Measurements from ENCODE around the gene NFKB2. TPM values are rescaled to one million over a fixed set of nuclear protein-coding genes. Genes with fewer than 3 reads are reported as not detected.

NFKB2 gene
- total RNA-seq, 2 experiments from 2014 or later, result 241 to 242 TPM

DNA sequence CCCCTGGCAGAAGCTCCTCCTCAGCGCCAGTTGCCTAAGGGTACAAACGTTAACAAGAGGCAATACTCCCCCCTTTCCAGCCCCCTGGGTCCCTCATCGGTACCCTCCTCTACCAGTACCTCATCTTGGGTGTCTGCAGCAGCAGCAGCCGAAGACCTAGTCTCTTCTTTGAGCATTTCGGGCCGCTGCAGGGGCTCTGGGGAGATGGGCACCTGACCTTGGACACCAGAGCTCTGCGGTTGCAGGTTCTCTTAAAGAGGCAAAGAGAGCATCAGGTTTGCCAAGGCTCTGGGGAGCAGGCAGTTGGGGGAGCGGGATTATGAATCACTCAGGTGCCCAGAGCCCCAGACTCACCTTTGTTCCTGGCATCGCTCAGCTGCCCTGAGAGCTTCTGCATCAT is 28.6 kb downstream of the NFKB2 start:
- Mint-ChIP-seq H3K9me3 (no peaks in the 10 kb centered on the region), H3K36me3 (peaks cover 9% of the 10 kb centered on the region), H3K27me3 (peaks cover under 1% of the 10 kb centered on the region), H3K27ac (no peak overlapping the region), H3K4me1 (ENCODE audit: low read depth) (peaks cover 44% of the 10 kb centered on the region), H3K4me3 (no peak overlapping the region)
- no peak for DNase-seq
- ChIA-PET POLR2A (interaction anchor here (5.6 kb wide), 1 partner anchor 27 kb away, joined by 84 read pairs; the partner anchor contains the start of gene NFKB2), CTCF (interaction anchor here (0.6 to 6.0 kb wide), 11 partner anchors 7 to 252 kb away, joined by 3 to 125 read pairs (median 20); partner anchors contain the start of genes CUEDC2 and NFKB2)
- intact Hi-C loops (cut with micrococcal nuclease), result loop anchor here (5.0 kb wide), 2 partner anchors 53 to 272 kb away; partner anchors contain the start of gene NOLC1

DNA sequence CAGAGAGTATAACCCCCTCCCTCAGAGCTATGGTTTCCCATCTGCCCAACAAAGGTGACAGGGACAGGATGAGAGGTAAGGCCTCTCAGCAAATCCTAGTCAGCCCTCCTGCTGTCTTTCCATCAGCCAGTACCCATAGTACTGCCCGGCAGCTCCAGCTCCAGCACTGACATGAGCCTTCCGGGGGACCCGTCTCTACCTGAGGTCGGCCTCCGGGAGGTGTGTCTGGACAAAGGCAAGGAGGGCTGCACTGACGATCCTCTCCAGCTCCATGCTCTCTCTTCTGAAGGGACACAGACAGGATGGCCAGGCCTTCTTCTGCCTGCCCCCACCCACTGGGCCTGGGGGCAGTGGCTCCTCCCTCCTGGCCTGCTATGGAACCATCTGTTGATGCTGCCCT is 29.4 kb downstream of the NFKB2 start:
- no peak for DNase-seq
- CTCF ChIA-PET, result interaction anchor here (1.0 to 6.0 kb wide), 2 partner anchors 20 to 28 kb away, joined by 3 to 125 read pairs; partner anchors contain the start of gene NFKB2
- peaks cover 9% of the 10 kb centered on the region for H3K36me3 Mint-ChIP-seq
- no peak overlapping the region for H3K27ac Mint-ChIP-seq
- intact Hi-C loops (cut with micrococcal nuclease), result loop anchor here (5.0 kb wide), 2 partner anchors 52 to 273 kb away; partner anchors contain the start of gene NOLC1
- POLR2A ChIA-PET, result interaction anchor here (1.0 to 5.6 kb wide), 2 partner anchors 10 to 28 kb away, joined by 4 to 84 read pairs; partner anchors contain the start of gene NFKB2
- H3K9me3 Mint-ChIP-seq, result no peaks in the 10 kb centered on the region
- H3K4me3 Mint-ChIP-seq, result no peak overlapping the region
- H3K4me1 Mint-ChIP-seq (ENCODE audit: low read depth), result peaks cover 36% of the 10 kb centered on the region
- no peaks in the 10 kb centered on the region for H3K27me3 Mint-ChIP-seq

DNA sequence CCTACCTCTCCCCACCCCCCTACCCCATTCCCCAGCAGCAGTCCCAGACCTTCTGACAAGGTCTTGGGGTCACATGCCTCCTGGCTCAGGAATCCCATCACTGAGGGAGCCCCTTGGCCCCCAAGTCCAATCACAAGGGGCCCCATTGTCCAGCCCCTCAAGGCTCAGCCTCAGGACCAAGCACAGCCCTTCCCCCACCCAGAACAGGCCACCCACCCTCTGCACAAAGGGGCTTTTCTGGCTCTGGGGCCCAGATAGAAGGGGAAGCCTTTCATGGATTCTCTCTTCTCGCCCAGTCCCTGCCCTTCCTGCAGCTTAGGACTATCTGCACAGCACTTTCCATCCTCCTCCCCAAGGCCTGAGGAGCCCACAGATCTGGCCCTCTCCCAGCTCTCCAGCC is 29.9 kb downstream of the NFKB2 start:
- peaks cover 9% of the 10 kb centered on the region for H3K36me3 Mint-ChIP-seq
- peak overlapping the region; percentile 18 for H3K27ac Mint-ChIP-seq
- ChIA-PET CTCF (interaction anchor here (1.1 kb wide), 1 partner anchor 32 kb away, joined by 3 read pairs; no protein-coding TSS in a partner anchor), POLR2A (interaction anchor here (1.0 kb wide), 1 partner anchor 9 kb away, joined by 4 read pairs; no protein-coding TSS in a partner anchor)
- peaks cover 31% of the 10 kb centered on the region for H3K4me1 Mint-ChIP-seq (ENCODE audit: low read depth)
- no peaks in the 10 kb centered on the region for H3K9me3 Mint-ChIP-seq
- intact Hi-C loops (cut with micrococcal nuclease), result no loop called here
- no peak for DNase-seq
- H3K27me3 Mint-ChIP-seq, result no peaks in the 10 kb centered on the region
- no peak overlapping the region for H3K4me3 Mint-ChIP-seq

DNA sequence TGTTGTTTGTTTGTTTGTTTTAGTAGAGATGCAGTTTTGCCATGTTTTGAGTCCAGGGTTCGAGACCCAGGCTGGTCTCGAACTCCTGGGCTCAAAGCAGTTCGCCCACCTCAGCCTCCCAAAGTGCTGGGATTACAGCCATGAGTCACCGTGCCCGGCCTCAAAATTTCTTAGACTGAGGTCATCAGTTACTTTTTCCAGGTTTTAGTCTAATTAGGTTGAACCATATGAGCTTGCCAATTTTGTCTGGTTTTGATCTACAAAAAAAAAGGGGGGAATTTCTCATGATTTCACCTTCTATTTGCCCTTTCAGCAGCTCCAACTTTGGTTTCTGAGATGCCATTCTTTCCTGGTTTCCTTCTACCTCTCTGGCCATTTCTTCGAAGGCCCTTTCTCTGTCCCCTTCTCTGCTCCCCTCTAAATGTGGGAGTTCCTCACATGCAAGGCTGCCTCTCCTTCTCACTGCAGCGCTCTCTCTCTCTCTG is 31.3 kb downstream of the NFKB2 start:
- POLR2A ChIA-PET, result no interaction called here
- H3K27ac Mint-ChIP-seq, result no peak overlapping the region
- CTCF ChIA-PET, result interaction anchor here (1.0 to 1.1 kb wide), 3 partner anchors 27 to 196 kb away, joined by 3 read pairs; no protein-coding TSS in a partner anchor

DNA sequence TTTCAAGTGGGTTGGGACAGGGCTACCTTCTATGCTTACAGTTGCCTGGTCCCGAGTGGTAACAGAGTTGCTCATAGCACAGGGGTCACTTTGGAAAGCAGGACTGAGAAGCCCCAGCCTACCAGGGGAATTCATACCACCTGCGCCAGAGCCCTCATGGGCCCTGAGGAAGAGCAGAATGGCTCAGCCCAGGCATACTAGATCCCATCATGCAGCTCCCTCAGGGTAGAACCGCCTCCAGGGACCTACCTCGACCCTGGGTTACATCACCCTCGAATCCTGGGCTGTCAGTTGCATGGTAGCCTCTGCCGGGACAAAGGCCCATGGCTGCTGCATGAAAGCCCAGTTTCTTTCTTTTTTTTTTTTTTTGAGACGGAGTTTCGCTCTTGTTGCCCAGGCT is 34.0 kb downstream of the NFKB2 start:
- H3K27ac Mint-ChIP-seq, result no peak overlapping the region
- CTCF ChIA-PET, result no interaction called here
- POLR2A ChIA-PET, result no interaction called here
- H3K36me3 Mint-ChIP-seq, result peaks cover 2% of the 10 kb centered on the region
- intact Hi-C loops (cut with micrococcal nuclease), result no loop called here
- H3K9me3 Mint-ChIP-seq, result no peaks in the 10 kb centered on the region
- peaks cover 34% of the 10 kb centered on the region for H3K4me1 Mint-ChIP-seq (ENCODE audit: low read depth)
- DNase-seq, result no peak
- no peak overlapping the region for H3K4me3 Mint-ChIP-seq
- no peaks in the 10 kb centered on the region for H3K27me3 Mint-ChIP-seq

More for the DNA sequence above, 31.3 kb downstream of the NFKB2 start:
- Mint-ChIP-seq H3K4me1 (ENCODE audit: low read depth) (peaks cover 32% of the 10 kb centered on the region), H3K27me3 (no peaks in the 10 kb centered on the region), H3K36me3 (peaks cover 7% of the 10 kb centered on the region), H3K4me3 (no peak overlapping the region), H3K9me3 (no peaks in the 10 kb centered on the region)
- no peak for DNase-seq
- intact Hi-C loops (cut with micrococcal nuclease), result no loop called here

DNA sequence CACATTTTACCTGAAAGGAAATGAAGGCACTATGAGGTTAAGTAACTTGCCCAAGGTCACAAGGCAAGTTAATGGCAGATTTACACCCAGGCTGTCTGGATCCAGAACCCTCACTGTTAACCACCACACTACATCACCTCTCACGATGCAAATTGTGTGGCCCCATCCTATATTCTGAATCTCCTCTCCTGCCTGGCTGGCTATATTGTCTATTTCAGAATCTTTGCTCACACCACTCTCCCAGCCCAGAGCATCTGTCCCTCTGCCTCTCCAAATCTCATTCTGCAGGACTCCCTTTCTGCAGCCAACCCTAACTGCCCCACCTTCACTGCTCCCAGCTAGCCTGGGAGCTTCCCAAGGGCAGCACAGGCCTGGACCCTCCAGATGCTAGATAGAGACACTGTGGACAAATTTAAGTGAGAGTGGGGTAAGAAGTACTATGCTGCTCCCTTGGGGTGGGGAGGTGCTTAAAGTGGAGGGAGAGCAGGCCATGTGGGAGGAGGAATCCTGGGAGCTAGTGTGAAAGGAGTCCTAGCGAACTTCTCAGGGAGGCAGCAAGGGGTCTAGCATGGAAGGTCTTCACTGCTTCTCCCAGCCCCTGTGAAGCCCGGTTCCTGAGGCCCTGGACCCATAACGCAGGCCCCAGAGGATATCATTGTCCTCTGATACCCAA is 36.1 kb downstream of the NFKB2 start:
- H3K27me3 Mint-ChIP-seq, result no peaks in the 10 kb centered on the region
- no peaks in the 10 kb centered on the region for H3K9me3 Mint-ChIP-seq
- peak overlapping the region; percentile 84 for H3K4me3 Mint-ChIP-seq
- CTCF ChIA-PET, result interaction anchor here (0.7 to 3.5 kb wide), 8 partner anchors 10 to 201 kb away, joined by 3 to 36 read pairs (median 6); partner anchors contain the start of genes C10orf95 and FBXL15
- peak overlapping the region; percentile 88 for H3K27ac Mint-ChIP-seq
- POLR2A ChIA-PET, result interaction anchor here (0.6 to 5.1 kb wide), 7 partner anchors 10 to 333 kb away, joined by 3 to 56 read pairs (median 6); partner anchors contain the start of genes C10orf95, FBXL15, GBF1 and NFKB2
- peaks cover 6% of the 10 kb centered on the region for H3K36me3 Mint-ChIP-seq
- peaks cover 45% of the 10 kb centered on the region for H3K4me1 Mint-ChIP-seq (ENCODE audit: low read depth)
- intact Hi-C loops (cut with micrococcal nuclease), result loop anchor here (1.0 to 5.0 kb wide), 6 partner anchors 10 to 281 kb away; partner anchors contain the start of genes ACTR1A, ARL3 and SFXN2
- DNase-seq, result no peak

DNA sequence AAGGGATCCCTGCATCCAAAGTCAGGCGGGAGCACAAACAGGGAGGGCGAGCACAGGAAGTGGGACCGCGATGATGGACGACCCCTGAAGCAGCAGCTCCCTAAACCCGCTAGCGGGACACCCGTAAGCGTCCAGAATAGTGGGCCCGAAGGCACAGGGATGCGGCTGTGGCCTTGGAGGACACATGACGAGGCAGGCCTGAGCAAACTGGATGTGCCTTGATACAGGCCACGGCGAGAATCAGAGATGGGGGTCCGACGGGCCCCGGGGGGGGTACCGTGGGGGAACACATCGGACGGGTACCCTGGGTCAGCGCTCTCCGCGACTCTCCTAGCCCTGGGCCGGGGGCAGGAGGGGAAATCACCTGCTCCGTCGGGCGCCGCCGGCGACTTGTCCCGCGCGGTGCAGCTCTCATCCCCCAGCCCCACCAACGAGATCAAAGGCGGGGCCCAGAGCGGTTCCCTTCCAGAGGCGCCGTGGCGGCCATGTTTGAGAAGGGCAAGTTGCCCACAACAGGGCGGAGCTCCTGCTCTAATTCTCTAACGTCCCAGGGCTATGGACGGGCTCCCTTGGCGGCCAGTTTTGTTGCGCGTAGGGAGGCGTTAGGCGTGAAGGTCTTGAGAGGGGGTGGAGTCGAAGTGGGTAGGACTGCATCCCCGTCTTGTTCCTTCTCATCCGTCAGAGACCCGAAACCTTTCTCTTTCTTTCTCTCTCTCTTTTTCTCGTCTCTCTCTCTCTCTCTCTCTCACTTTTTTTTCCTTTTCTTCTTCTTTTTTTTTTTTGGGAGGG is 36.9 kb downstream of the NFKB2 start, which contains the start of gene CUEDC2:
CUEDC2 (minus strand) TSS at position 413 of the 789 bp plus-strand sequence. CDS start 7,386 bp downstream, outside the sequence.
- Mint-ChIP-seq H3K4me1 (ENCODE audit: low read depth) (peaks cover 42% of the 10 kb centered on the region), H3K4me3 (peak within 1 kb of the TSS; percentile 84), H3K9me3 (no peaks in the 10 kb centered on the region), H3K27ac (peak within 1 kb of the TSS; percentile 88), H3K36me3 (peaks cover 7% of the 10 kb centered on the region), H3K27me3 (no peaks in the 10 kb centered on the region)
- intact Hi-C loops (cut with micrococcal nuclease), result loop anchor here (1.0 to 5.0 kb wide), 6 partner anchors 11 to 280 kb away; partner anchors contain the start of genes ACTR1A, ARL3 and SFXN2
- CTCF ChIA-PET, result interaction anchor here (0.5 to 3.5 kb wide), 15 partner anchors 11 to 263 kb away, joined by 3 to 36 read pairs (median 4); partner anchors contain the start of genes ACTR1A, C10orf95 and FBXL15
- POLR2A ChIA-PET, result interaction anchor here (0.6 to 5.1 kb wide), 11 partner anchors 11 to 334 kb away, joined by 3 to 56 read pairs (median 5); partner anchors contain the start of genes C10orf95, FBXL15, GBF1 and NFKB2
- peak; percentile 99 for DNase-seq

DNA sequence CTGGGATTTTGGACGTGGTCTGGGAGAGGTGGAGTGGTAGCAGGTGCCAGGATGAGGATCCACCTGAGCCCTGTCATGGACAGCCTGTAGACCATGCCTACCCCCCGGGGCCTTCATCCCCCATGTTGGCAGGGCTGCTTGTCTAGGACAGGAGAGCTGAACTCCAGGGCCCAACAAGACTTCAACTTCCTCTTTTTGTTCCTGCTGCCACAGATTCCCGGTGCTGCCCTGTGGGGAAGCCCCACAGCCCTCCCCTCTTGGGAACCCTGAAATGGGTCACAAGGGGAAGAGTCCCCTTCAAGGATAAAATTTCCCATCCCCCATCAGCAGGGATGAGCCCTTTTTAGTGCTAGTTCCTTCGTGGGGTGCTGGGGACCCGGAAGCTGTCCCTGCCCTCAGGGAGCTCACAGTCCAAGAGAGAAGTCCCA is 38.1 kb downstream of the NFKB2 start:
- peak overlapping the region; percentile 88 for H3K27ac Mint-ChIP-seq
- H3K9me3 Mint-ChIP-seq, result no peaks in the 10 kb centered on the region
- peak overlapping the region; percentile 12 for H3K4me3 Mint-ChIP-seq
- no peak for DNase-seq
- CTCF ChIA-PET, result interaction anchor here (1.0 to 2.5 kb wide), 6 partner anchors 17 to 203 kb away, joined by 3 to 12 read pairs (median 6); partner anchors contain the start of genes ACTR1A and C10orf95
- intact Hi-C loops (cut with micrococcal nuclease), result loop anchor here (5.0 kb wide), 2 partner anchors 214 to 279 kb away; partner anchors contain the start of genes ARL3 and SFXN2
- POLR2A ChIA-PET, result interaction anchor here (1.9 to 5.1 kb wide), 4 partner anchors 12 to 39 kb away, joined by 9 to 56 read pairs (median 28); partner anchors contain the start of genes C10orf95, FBXL15 and NFKB2
- no peaks in the 10 kb centered on the region for H3K27me3 Mint-ChIP-seq
- H3K36me3 Mint-ChIP-seq, result peaks cover 10% of the 10 kb centered on the region
- peaks cover 47% of the 10 kb centered on the region for H3K4me1 Mint-ChIP-seq (ENCODE audit: low read depth)

DNA sequence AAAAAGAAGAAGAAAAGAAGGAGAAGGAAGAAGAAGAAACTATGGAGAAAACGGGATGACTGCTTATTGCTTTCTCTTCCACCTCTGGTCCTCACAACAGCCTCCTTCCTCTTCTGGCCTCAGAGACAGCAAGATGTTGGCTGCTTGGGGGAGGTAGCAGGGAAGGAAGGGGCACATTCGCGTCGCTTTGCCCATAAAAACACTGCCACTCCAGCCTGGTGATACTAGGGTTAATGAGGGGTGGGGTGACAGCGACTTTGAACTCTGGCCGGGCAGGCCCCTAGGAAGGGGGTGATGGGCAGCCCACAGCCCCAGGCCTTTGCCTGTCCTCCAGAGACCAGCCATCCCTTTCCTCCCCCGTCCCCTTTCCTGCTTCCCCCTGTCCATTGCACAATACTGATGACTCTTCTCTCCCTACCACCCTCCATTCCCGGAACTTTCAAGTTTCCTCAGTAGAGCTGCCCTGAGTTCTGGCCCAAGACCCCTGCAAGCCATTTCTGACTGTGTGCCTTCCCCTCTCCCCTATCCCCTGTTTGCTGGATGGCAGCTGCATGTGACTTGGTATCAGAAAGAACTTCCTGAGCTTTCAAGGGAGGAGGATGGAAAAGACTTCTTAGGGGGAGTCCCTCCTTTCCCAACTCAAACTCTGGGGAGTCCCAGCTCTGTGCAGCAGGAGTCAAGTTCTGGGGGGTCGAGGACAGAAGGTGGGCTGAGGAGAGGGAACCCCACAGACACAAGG is 39.1 kb downstream of the NFKB2 start:
- Mint-ChIP-seq H3K36me3 (peaks cover 10% of the 10 kb centered on the region), H3K27me3 (no peaks in the 10 kb centered on the region), H3K9me3 (no peaks in the 10 kb centered on the region), H3K4me3 (peak overlapping the region; percentile 75), H3K27ac (peak overlapping the region; percentile 91), H3K4me1 (ENCODE audit: low read depth) (peaks cover 48% of the 10 kb centered on the region)
- ChIA-PET POLR2A (interaction anchor here (1.0 to 5.1 kb wide), 4 partner anchors 10 to 40 kb away, joined by 4 to 56 read pairs (median 24); partner anchors contain the start of genes C10orf95, FBXL15 and NFKB2), CTCF (interaction anchor here (0.9 to 2.4 kb wide), 11 partner anchors 11 to 149 kb away, joined by 3 to 12 read pairs (median 6); partner anchors contain the start of genes C10orf95, FBXL15 and SUFU)
- no peak for DNase-seq
- intact Hi-C loops (cut with micrococcal nuclease), result loop anchor here (5.0 kb wide), 2 partner anchors 213 to 278 kb away; partner anchors contain the start of genes ARL3 and SFXN2

DNA sequence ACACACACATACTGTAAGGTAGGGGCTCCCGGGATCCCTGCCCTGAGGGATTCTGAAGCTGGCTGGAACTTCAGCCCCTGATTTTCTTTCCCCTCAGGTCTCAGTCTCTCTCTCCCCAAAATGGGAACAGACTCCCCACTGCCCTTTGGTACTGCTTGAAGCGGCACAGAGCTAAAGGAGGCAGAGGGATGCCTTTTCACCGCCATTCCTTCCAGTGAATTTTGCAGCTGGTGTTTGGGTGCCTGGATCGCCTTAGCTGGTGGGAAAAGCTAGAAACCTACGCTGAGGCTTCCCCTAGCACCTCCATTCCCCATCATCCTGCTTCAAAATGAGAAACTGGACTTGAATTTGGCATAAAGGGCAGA is 39.6 kb downstream of the NFKB2 start:
- Mint-ChIP-seq H3K36me3 (peaks cover 10% of the 10 kb centered on the region), H3K4me1 (ENCODE audit: low read depth) (peaks cover 48% of the 10 kb centered on the region), H3K4me3 (peak overlapping the region; percentile 75), H3K27ac (peak overlapping the region; percentile 91), H3K27me3 (no peaks in the 10 kb centered on the region), H3K9me3 (no peaks in the 10 kb centered on the region)
- intact Hi-C loops (cut with micrococcal nuclease), result no loop called here
- no peak for DNase-seq
- ChIA-PET CTCF (interaction anchor here (0.9 to 2.4 kb wide), 12 partner anchors 12 to 205 kb away, joined by 3 to 12 read pairs (median 6); partner anchors contain the start of genes C10orf95, FBXL15 and SUFU), POLR2A (interaction anchor here (1.0 to 5.1 kb wide), 4 partner anchors 10 to 41 kb away, joined by 4 to 56 read pairs (median 24); partner anchors contain the start of genes C10orf95, FBXL15 and NFKB2)
